GM18498 (cell line): Measurements from ENCODE around the gene TBC1D12.
A peak's percentile ranks its signal among the peaks of the same experiment; 100 is the strongest.
"Not testable (repeated sequence)": the region's sequence is repeated elsewhere in the genome, so short reads cannot be mapped to it uniquely, and the experiment has no call there.

Experiments
- ATAC-seq: cut with Tn5 transposase; IDR thresholded peaks from one replicate; pipeline ENCODE4 v1.9.1; 2021; ENCODE audit warnings: mild to moderate bottlenecking, moderate library complexity; ENCODE audit not compliant: unreplicated experiment

TBC1D12 gene

DNA sequence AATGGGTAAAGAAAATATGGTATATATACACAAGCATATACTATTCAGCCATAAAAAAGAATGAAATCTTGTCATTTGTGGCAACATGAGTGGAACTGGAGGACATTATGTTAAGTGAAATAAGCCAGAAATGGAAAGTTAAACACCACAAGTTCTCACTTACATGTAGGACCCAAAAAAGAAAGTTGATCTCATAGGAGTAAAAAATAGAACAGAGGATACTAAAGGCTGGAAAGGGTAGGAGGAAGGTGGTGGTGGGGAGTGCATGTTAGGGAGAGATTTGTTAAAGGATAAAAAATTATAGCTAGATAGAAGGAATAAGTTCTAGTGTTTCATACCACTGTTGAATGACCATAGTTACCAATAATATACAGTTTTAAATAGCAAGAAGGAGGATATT is 48.4 kb downstream of the TBC1D12 start:
- no peak for ATAC-seq

GRCh38 chr10:94451883-94452519 is 49.7 kb downstream of the TBC1D12 start:
- no peak for ATAC-seq

- ATAC-seq, result no peak
These were observed 54.6 kb downstream of the TBC1D12 start for GRCh38 chr10:94456942-94457341.

- no peak for ATAC-seq
These were observed 57.0 kb downstream of the TBC1D12 start for GRCh38 chr10:94459385-94459784.

DNA sequence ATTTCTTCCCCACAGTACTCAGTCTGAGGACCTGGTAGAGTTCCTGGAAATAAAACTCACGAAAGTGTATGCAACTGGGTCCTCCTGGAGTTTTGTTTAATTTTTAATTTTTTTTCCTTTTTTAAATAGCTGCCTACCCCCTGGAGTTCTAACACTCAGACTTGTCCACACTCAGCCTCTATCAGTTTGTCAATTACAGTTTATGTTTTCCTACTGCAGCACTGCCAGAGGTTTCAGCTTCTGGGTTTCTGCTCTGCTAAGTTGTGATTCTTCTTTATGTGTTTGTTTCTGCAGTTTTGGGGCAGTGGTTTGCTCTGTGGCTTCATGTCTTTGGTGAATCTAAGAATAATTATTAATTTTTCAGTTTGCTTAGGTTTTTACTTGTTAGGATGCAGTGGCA is 59.2 kb downstream of the TBC1D12 start:
- ATAC-seq, result no peak

DNA sequence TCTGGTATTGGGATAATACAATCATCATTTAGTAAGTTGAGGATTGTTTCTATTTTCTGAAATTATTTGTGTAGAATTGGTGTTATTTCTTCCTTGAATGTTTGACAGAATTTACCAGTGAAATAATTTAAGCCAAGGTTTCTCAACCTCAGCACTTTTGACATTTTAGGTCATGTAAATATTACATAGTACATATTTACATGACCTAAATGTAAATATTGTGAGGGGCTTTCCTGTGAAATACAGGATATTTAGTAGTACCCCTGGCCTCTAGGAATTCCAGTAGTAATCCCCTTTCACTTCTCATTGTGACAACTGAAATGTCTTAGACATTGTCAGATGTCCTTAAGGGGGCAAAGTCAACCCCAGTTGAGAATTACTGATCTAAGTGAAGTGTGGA is 59.8 kb downstream of the TBC1D12 start:
- no peak for ATAC-seq

DNA sequence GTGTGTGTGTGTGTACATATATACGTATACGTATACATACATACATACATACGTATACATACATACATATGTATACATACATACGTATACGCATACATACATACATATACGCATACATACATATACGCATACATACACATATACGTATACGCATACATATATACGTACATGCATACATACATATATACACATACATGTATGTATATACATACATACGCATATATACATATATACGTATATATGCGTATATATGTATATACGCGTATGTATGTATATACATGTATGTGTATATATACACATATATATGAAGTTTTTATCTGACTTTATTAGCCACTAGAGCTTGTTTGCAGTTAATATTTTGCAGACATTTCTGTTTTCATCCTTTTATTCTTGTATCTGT is 63.3 kb downstream of the TBC1D12 start:
- ATAC-seq, result no peak

GRCh38 chr10:94481410-94481809 is 79.1 kb downstream of the TBC1D12 start:
- no peak for ATAC-seq

DNA sequence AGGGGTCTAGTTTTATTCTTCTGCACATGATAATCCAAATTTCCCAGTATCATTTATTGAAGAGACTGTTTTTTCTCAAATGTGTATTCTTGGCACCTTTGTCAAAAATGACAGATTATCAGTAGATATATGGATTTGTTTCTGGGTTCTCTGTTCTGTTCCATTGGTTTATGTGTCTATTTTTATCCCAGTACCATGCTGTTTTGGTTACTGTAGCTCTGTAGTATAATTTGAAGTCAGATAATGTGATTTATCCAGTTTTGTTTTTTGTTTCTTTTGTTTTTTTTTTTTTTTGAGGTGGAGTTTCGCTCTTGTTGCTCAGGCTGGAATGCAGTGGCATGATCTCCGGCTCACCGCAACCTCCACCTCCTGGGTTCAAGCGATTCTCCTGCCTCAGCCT is 81.6 kb downstream of the TBC1D12 start:
- no peak for ATAC-seq

DNA sequence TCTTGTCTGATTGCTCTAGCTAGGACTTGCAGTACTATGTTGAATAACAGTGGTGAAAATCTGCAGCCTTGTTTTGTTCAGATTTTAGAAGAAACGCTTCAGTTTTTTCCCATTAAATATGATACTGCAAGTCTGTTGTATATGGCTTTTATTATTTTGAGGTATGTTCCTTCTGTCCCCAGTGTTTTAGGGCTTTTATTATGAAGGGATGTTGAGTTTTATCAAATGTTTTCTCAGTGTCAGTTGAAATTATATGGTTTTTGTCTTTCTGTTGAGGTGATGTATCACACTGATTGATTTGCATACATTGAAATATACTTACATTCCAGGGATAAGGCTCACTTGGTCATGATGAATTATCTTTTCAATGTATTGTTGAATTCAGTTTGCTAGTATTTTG is 82.8 kb downstream of the TBC1D12 start:
- no peak for ATAC-seq

GRCh38 chr10:94487575-94487974 is 85.2 kb downstream of the TBC1D12 start:
- ATAC-seq, result no peak

DNA sequence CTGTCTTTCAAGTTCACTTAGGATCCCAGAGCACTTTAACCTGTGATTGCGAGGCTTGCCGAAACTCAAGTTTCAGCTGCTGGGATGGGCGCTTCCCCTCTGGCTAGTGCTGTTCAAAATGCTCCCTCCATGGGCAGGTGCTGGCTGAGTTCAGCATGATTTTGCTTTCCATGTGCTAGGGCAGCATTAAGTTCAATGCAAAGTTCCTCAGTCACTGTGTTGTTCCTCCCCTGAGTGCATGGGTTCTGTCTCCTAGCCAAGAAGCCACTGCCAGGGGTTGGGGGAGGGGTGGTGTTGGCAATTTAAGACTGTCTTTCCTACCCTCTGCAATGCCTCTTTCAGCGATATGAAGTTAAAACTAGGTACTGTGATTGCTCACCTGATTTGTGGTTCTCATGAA is 86.8 kb downstream of the TBC1D12 start:
- no peak for ATAC-seq

DNA sequence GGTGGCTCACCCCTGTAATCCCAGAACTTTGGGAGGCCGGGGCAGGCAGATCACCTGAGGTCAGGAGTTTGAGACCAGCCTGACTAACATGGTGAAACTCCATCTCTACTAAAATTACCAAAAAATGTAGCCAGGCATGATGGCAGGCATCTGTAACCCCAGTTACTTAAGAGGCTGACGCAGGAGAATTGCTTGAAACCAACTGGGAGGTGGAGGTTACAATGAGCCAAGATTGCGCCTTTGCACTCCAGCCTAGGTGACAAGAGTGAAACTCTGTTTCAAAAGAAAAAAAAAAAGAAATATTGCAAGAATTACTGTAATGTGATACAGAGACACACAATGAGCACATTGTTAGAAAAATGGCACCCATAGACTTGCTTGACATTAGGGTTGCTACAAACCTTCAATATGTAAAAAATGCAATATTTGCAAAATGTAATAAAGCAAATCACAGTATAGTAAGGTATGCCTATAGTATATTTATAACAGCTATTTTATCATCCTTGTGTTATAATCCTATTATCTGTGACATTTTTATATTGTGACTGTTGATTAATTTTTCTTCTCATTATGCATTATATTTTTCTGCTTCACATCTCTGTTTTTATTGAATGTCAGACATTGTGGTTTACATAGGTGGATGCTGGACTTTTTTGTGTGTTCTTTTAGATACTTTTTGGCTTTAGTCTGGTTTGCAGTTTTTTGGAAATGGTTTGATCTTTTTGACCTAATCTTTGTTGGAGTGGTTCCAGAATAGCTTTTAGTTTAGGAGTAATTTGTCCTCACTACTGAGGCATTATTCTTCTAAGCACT is 87.8 kb downstream of the TBC1D12 start:
- no peak for ATAC-seq

DNA sequence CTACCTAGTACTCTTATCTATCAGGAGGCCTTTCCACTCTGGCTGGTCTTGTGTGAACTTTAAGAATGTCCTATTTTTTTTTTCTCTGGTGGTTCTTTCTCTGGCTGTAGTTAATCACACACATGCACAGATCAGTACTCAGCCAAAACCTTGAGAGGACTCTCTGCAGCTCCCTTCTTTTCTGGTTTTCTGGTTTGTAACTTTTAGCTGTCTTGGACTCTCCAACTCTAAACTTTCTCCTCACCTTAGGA is 88.4 kb downstream of the TBC1D12 start:
- no peak for ATAC-seq

GRCh38 chr10:94493463-94493862 is 91.1 kb downstream of the TBC1D12 start:
- no peak for ATAC-seq

GRCh38 chr10:94496010-94496409 is 93.7 kb downstream of the TBC1D12 start:
- peak; percentile 61 for ATAC-seq

GRCh38 chr10:94496646-94497045 is 94.3 kb downstream of the TBC1D12 start:
- ATAC-seq, result no peak

- no peak for ATAC-seq
These were observed 97.7 kb downstream of the TBC1D12 start for GRCh38 chr10:94500063-94500462.

DNA sequence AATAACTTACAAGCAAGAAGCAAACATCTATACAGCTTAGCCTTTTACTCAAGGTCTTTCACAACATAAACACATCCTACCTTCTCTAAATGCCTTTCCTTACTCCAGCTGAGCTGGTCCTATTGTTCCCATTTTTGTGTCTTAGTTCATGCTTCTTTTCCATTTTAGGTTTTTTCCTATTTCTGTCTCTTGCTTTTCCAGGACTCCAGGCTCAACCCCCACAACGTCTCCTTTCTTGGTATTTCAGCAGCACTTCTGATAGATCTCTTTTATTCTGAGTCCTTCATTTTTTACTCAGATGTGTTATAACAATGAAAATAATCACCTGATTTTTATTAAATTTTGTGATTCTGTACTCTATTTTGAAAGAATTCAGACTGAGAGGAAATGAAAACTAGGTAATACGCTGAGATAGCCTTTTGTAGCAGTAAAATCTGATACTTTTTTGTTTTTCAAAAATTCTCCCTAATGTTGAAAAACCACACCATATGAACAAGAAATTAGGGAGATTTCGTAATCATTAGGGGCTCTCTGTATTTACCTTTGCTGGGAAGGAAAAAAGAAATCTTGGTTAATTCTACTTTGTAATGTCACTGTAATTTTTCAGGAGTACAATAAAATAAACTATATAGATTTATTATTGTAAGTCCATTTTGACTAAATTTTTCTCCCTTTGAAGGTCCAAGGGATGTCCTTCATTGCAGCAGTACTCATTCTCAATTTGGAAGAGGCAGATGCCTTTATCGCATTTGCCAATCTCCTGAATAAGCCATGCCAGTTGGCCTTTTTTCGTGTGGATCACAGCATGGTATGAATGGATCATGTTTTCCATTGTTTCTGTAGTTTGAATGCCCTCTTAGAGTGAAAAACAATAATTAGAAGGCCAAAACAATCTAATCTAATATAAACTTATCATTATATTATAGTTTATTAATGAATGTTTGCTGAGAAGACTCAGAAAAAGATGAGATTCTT is 119.2 kb downstream of the TBC1D12 start:
- ATAC-seq, result no peak

DNA sequence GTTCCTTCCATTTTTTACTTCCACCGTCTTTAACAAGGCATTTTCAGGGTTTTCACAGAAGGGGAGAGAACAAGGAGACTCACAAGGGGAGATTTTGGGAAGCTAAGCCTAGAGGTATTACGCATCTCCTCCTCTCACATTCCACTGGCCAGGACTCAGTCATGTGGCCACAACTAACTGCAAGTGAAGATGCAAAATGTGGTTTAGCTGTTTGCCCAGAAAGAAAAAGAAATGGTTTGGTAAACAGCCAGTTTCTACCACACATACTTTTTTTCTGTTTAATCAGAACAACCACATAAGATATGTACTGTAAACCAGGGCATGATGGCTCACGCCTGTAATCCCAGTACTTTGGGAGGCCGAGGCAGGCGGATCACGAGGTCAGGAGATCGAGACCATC is 121.8 kb downstream of the TBC1D12 start:
- no peak for ATAC-seq

- no peak for ATAC-seq
These were observed 122.4 kb downstream of the TBC1D12 start for GRCh38 chr10:94524711-94525110.

- not testable (repeated sequence) for ATAC-seq
These were observed 129.2 kb downstream of the TBC1D12 start for GRCh38 chr10:94531550-94531949.
